Activated gamma-delta T cell treated with Interleukin-2 at 50 U/mL for 16 hours (primary cell): ENCODE data around the gene AUTS2.

Experiments used
- DNase-seq: peaks from one replicate; pipeline ENCODE4 v3.0.0-alpha.2; 2020

AUTS2 gene

GRCh38 chr7:69625798-69626197 is 27.5 kb downstream of the AUTS2 start:
- DNase-seq = no peak

- no peak for DNase-seq
These were observed 32.0 kb downstream of the AUTS2 start for GRCh38 chr7:69630292-69630691.

GRCh38 chr7:69631131-69631530 is 32.9 kb downstream of the AUTS2 start:
- no peak for DNase-seq

GRCh38 chr7:69632280-69632679 is 34.0 kb downstream of the AUTS2 start:
- no peak for DNase-seq

- no peak for DNase-seq
These were observed 35.0 kb downstream of the AUTS2 start for GRCh38 chr7:69633122-69633831.

- no peak for DNase-seq
These were observed 37.4 kb downstream of the AUTS2 start for GRCh38 chr7:69635555-69636185.

GRCh38 chr7:69638674-69639073 is 40.4 kb downstream of the AUTS2 start:
- DNase-seq = no peak

- DNase-seq = no peak
These were observed 41.9 kb downstream of the AUTS2 start for GRCh38 chr7:69640216-69640615.

GRCh38 chr7:69640925-69641594 is 42.8 kb downstream of the AUTS2 start:
- no peak for DNase-seq

GRCh38 chr7:69643265-69643664 is 45.0 kb downstream of the AUTS2 start:
- no peak for DNase-seq

- no peak for DNase-seq
These were observed 45.6 kb downstream of the AUTS2 start for GRCh38 chr7:69643708-69644445.

GRCh38 chr7:69645683-69646082 is 47.4 kb downstream of the AUTS2 start:
- DNase-seq = no peak

GRCh38 chr7:69651101-69651590 is 52.9 kb downstream of the AUTS2 start:
- DNase-seq = no peak

GRCh38 chr7:69652947-69653701 is 54.8 kb downstream of the AUTS2 start:
- DNase-seq = no peak

GRCh38 chr7:69653806-69654205 is 55.5 kb downstream of the AUTS2 start:
- DNase-seq = no peak

GRCh38 chr7:69654381-69654780 is 56.1 kb downstream of the AUTS2 start:
- DNase-seq = no peak

GRCh38 chr7:69654849-69655707 is 56.8 kb downstream of the AUTS2 start:
- no peak for DNase-seq

- DNase-seq = no peak
These were observed 57.8 kb downstream of the AUTS2 start for GRCh38 chr7:69656077-69656476.

- DNase-seq = no peak
These were observed 58.6 kb downstream of the AUTS2 start for GRCh38 chr7:69656890-69657289.

- DNase-seq = no peak
These were observed 59.1 kb downstream of the AUTS2 start for GRCh38 chr7:69657331-69657730.

- DNase-seq = no peak
These were observed 59.7 kb downstream of the AUTS2 start for GRCh38 chr7:69657985-69658384.

GRCh38 chr7:69659983-69660382 is 61.7 kb downstream of the AUTS2 start:
- DNase-seq = no peak
